Sigmoid colon (tissue), 4 donors: ENCODE data around the gene GRID1.

ENCODE experiments used
- CTCF ChIP-seq, 4 experiments: fragments of 450-650 bp in 3 of 4; fragments of 200-600 bp in 1 of 4; IDR thresholded peaks; one replicate each; pipeline ENCODE4 v1.5.1; 2016 to 2019; ENCODE audit warnings: antibody characterized with exemption in 4 of 4, mild to moderate bottlenecking in 3 of 4, moderate library complexity in 2 of 4
- EP300 ChIP-seq, 4 donors: sonication (generic); formaldehyde crosslinking; IDR thresholded peaks; one replicate each; pipeline ENCODE4 v1.6.1; 2017; ENCODE audit warnings: antibody characterized with exemption in 4 of 4
- POLR2A ChIP-seq, 2 donors: fragments of 450-650 bp; IDR thresholded peaks; one replicate each; pipeline ENCODE4 v1.6.1; 2016; ENCODE audit warnings: antibody characterized with exemption in 2 of 2, mild to moderate bottlenecking in 2 of 2, moderate library complexity in 2 of 2

- TF ChIP-seq POLR2A (IDR thresholded peaks at IDR 0.05) (no peak), CTCF (IDR thresholded peaks at IDR 0.05) (no peak), EP300 (IDR thresholded peaks at IDR 0.05) (no peak)
These were observed 715.1 kb downstream of the GRID1 start for GRCh38 chr10:85651497-85651882.
